ENCODE data around the gene MAP3K9. TPM values are rescaled to one million over a fixed set of nuclear protein-coding genes. Genes with fewer than 3 reads are reported as not detected.
A peak's percentile ranks its signal among the peaks of the same experiment; 100 is the strongest.

The MAP3K9 gene
- total and polyA plus RNA-seq, 5 donors, result 1.4 to 2.5 (median 1.9) TPM

DNA sequence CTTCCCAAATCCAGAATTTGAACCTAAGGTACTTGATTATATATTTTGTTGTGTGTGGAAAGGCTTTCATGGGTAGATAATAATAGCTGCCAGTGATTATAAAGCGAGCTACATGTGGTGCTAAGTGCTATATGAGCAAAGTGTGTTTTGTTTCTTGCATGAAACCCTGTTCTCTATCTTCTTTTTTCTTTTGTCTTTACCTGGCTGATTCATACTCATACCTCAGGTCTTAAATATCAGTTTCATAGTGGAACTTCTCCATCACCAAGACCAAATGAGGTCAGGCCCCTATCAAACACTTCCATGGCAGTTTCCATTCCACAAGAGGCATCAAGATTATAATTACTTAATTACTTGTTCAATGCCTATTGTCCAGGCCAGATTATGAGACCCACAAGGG, 6.9 kb downstream of the MAP3K9 start:
- 83% methylated on average over 1 of the region's 1 CpG for WGBS
- ATAC-seq, result no peak
- no peak for DNase-seq
- no peaks in the 10 kb centered on the region for H3K9me3 ChIP-seq (ENCODE audit: control insufficient read depth, low read length)
- intact Hi-C loops (cut with DNase I), result no loop called here
- H3K27ac ChIP-seq (ENCODE audit: low read length), result no peak overlapping the region
- no peaks in the 10 kb centered on the region for H3K4me1 ChIP-seq (ENCODE audit: control insufficient read depth, insufficient read depth, low read length)
- no peak overlapping the region for H3K4me3 ChIP-seq (ENCODE audit: low read length)
- no peaks in the 10 kb centered on the region for H3K27me3 ChIP-seq (ENCODE audit: control insufficient read depth, insufficient read depth)

GRCh38 chr14:70801836-70802235, 7.5 kb downstream of the MAP3K9 start:
- WGBS, result 74% methylated on average over 5 of the region's 5 CpGs
- intact Hi-C loops (cut with DNase I), result no loop called here
- no peak for ATAC-seq

DNA sequence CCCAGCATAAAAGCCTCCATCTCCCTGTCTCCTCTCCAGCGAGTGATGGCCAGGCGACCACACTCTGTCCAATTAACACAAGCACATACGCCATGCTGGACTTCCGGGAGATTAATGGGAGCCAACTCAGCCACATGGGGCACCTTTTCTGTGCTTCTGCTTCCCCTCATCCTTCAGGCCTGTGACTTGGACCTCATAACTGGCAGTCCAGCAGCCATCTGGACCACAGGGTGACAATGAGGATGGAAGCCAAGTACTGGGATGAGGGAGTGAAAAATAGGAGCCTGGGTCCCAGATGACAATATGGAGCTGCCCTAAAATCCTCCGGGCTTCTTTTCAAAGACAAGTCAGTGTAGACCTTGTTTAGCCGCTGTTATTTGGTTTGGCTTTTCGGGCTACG, 12.8 kb downstream of the MAP3K9 start:
- DNase-seq, result no peak

More at GRCh38 chr14:70801836-70802235, 7.5 kb downstream of the MAP3K9 start:
- H3K9me3 ChIP-seq (ENCODE audit: control insufficient read depth, low read length), result no peaks in the 10 kb centered on the region
- no peaks in the 10 kb centered on the region for H3K27me3 ChIP-seq (ENCODE audit: control insufficient read depth, insufficient read depth)
- DNase-seq, result no peak
- H3K4me1 ChIP-seq (ENCODE audit: control insufficient read depth, insufficient read depth, low read length), result no peaks in the 10 kb centered on the region
- no peak overlapping the region for H3K4me3 ChIP-seq (ENCODE audit: low read length)
- no peak overlapping the region for H3K27ac ChIP-seq (ENCODE audit: low read length)

DNA sequence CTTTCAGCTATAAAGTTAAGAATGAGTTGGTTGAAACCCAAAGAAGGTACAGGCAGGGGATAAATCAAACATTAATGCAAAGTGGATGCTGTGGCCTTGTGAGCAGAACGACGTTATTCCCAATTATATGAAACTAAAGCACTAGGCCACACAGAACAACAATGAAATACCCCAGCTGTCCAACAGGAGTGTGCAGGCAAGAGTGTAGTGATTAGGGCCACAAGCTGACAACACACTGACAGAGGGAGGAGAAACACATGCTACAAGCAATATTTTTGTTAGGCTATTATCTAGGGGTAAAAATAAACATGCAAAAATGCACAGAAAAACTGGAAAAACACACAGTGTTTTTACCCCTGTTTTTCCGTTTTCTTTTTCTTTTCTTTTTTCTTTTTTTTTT, 15.0 kb downstream of the MAP3K9 start:
- no peak overlapping the region for H3K27ac ChIP-seq (ENCODE audit: low read length)

More for the DNA sequence above, 12.8 kb downstream of the MAP3K9 start:
- no peak overlapping the region for H3K27ac ChIP-seq (ENCODE audit: low read length)
- no peaks in the 10 kb centered on the region for H3K4me1 ChIP-seq (ENCODE audit: control insufficient read depth, insufficient read depth, low read length)
- 94% methylated on average over 8 of the region's 8 CpGs for WGBS
- H3K9me3 ChIP-seq (ENCODE audit: control insufficient read depth, low read length), result no peaks in the 10 kb centered on the region
- intact Hi-C loops (cut with DNase I), result no loop called here
- no peak overlapping the region for H3K4me3 ChIP-seq (ENCODE audit: low read length)
- no peaks in the 10 kb centered on the region for H3K27me3 ChIP-seq (ENCODE audit: control insufficient read depth, insufficient read depth)
- no peak for ATAC-seq

GRCh38 chr14:70793637-70794036, 15.7 kb downstream of the MAP3K9 start:
- whole genome bisulfite sequencing, result 76% methylated on average over 3 of the region's 3 CpGs
- intact Hi-C loops (cut with DNase I), result no loop called here
- no peaks in the 10 kb centered on the region for H3K27me3 ChIP-seq (ENCODE audit: control insufficient read depth, insufficient read depth)
- no peak overlapping the region for H3K4me3 ChIP-seq (ENCODE audit: low read length)
- H3K9me3 ChIP-seq (ENCODE audit: control insufficient read depth, low read length), result no peaks in the 10 kb centered on the region
- ATAC-seq (no peak), DNase-seq (no peak)
- no peak overlapping the region for H3K27ac ChIP-seq (ENCODE audit: low read length)
- H3K4me1 ChIP-seq (ENCODE audit: control insufficient read depth, insufficient read depth, low read length), result no peaks in the 10 kb centered on the region

More for the DNA sequence above, 15.0 kb downstream of the MAP3K9 start:
- H3K4me1 ChIP-seq (ENCODE audit: control insufficient read depth, insufficient read depth, low read length), result no peaks in the 10 kb centered on the region
- no peaks in the 10 kb centered on the region for H3K27me3 ChIP-seq (ENCODE audit: control insufficient read depth, insufficient read depth)
- 56% methylated on average over 3 of the region's 3 CpGs for whole genome bisulfite sequencing
- intact Hi-C loops (cut with DNase I), result no loop called here
- ATAC-seq (no peak), DNase-seq (no peak)
- H3K4me3 ChIP-seq (ENCODE audit: low read length), result no peak overlapping the region
- H3K9me3 ChIP-seq (ENCODE audit: control insufficient read depth, low read length), result no peaks in the 10 kb centered on the region

DNA sequence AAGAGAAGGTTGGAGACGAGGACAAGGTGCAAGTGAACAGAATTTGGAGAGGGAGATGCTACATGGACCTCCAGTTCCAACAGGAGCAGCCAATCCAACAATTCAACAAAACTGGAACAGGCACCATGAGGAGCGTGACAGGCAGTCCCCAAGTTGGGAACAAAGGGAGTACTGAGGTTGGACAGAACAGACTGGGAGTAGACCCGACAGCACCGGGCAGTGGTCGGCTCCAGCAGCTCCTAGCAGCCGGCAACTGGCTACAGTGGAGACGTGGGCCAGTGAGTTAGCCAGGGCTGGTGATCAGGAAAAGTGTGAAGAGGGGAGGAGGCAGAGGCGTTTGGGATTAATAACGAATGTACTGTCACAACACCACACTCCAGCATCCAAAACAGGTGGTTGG, 16.4 kb downstream of the MAP3K9 start:
- ATAC-seq, result no peak
- intact Hi-C loops (cut with DNase I), result no loop called here
- Histone ChIP-seq H3K27me3 (ENCODE audit: control insufficient read depth, insufficient read depth) (no peaks in the 10 kb centered on the region), H3K27ac (ENCODE audit: low read length) (no peak overlapping the region), H3K9me3 (ENCODE audit: control insufficient read depth, low read length) (no peaks in the 10 kb centered on the region), H3K4me3 (ENCODE audit: low read length) (no peak overlapping the region), H3K4me1 (ENCODE audit: control insufficient read depth, insufficient read depth, low read length) (no peaks in the 10 kb centered on the region)
- DNase-seq, result no peak
- 74% methylated on average over 9 of the region's 9 CpGs for WGBS

- intact Hi-C loops (cut with DNase I), result no loop called here
- Histone ChIP-seq H3K27me3 (ENCODE audit: control insufficient read depth, insufficient read depth) (no peaks in the 10 kb centered on the region), H3K9me3 (ENCODE audit: control insufficient read depth, low read length) (no peaks in the 10 kb centered on the region), H3K27ac (ENCODE audit: low read length) (no peak overlapping the region), H3K4me1 (ENCODE audit: control insufficient read depth, insufficient read depth, low read length) (no peaks in the 10 kb centered on the region), H3K4me3 (ENCODE audit: low read length) (no peak overlapping the region)
- WGBS, result 80% methylated on average over 7 of the region's 7 CpGs
- DNase-seq (no peak), ATAC-seq (no peak)
Observed at GRCh38 chr14:70791971-70792370, 17.3 kb downstream of the MAP3K9 start.

DNA sequence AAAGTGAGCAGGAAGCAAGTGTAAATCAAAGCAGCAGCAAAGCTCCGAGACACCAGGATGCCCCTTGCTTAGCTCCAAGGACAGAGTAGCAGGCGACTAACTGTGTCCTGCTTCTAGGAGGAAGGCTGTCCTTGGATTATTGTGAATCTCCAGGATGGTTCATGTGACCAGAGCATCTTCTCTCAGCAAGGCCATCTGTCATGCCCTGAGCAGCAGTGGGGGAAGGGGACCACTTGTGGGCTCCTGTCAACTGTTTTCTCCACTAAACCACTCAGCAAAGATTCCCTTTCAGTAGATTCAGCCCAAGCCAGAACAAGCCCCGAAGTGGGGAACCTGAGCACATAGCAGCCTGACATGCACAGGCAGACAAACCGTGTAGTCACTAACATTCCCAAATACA, 19.4 kb downstream of the MAP3K9 start:
- DNase-seq, result no peak
- H3K4me3 ChIP-seq (ENCODE audit: low read length), result no peak overlapping the region
- intact Hi-C loops (cut with DNase I), result no loop called here
- ATAC-seq, result no peak
- 80% methylated on average over 4 of the region's 4 CpGs for WGBS
- H3K9me3 ChIP-seq (ENCODE audit: control insufficient read depth, low read length), result no peaks in the 10 kb centered on the region
- no peaks in the 10 kb centered on the region for H3K4me1 ChIP-seq (ENCODE audit: control insufficient read depth, insufficient read depth, low read length)
- H3K27me3 ChIP-seq (ENCODE audit: control insufficient read depth, insufficient read depth), result no peaks in the 10 kb centered on the region
- H3K27ac ChIP-seq (ENCODE audit: low read length), result no peak overlapping the region

DNA sequence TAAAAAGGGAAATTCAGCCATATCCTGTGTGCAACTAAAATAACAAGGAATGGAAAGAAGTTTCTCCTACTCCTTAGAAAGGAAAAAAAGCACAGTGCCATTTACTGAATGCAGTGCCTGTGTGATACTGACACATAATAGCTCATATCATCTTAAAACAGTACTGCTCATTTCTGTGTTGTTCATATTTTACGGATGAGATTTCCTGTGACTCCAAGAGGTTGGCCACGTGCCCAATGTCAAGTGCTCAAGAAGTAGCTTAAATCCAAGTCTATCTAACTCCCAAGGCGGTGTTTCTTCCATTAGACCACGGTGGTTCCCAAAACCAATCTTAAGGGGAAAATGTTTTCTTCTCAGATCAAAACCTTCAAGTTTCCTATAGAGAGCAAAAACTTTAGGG, 20.0 kb downstream of the MAP3K9 start:
- 28% methylated on average over 4 of the region's 4 CpGs for WGBS
- DNase-seq, result peak in 1 of 3 donors; percentile 73
- Histone ChIP-seq H3K27me3 (ENCODE audit: control insufficient read depth, insufficient read depth) (no peaks in the 10 kb centered on the region), H3K9me3 (ENCODE audit: control insufficient read depth, low read length) (no peaks in the 10 kb centered on the region), H3K4me1 (ENCODE audit: control insufficient read depth, insufficient read depth, low read length) (no peaks in the 10 kb centered on the region), H3K4me3 (ENCODE audit: low read length) (no peak overlapping the region), H3K27ac (ENCODE audit: low read length) (no peak overlapping the region)
- intact Hi-C loops (cut with DNase I), result no loop called here
- ATAC-seq, result peak in 1 of 2 donors; percentile 17

DNA sequence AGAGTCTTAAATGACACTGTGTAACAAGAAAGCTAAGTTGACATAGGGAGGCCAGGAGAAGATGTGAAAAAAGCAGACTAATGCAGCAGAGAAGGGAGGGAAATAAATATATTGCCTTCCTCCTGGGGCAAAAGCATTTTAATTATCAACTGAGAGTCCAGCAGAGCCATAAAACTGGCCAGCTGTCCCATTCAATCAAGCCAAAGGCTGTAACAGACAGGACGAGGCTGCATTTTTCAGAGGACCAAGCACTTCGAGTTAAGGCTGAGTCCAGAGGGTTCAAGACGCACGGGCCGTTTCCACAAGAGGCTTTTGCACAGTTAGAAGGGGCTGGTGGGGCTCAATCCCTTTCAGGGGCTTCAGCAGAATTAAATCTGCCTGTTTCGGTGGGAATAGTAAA, 20.4 kb downstream of the MAP3K9 start:
- DNase-seq (no peak), ATAC-seq (no peak)
- intact Hi-C loops (cut with DNase I), result no loop called here
- H3K9me3 ChIP-seq (ENCODE audit: control insufficient read depth, low read length), result no peaks in the 10 kb centered on the region
- H3K4me1 ChIP-seq (ENCODE audit: control insufficient read depth, insufficient read depth, low read length), result no peaks in the 10 kb centered on the region
- WGBS, result 47% methylated on average over 6 of the region's 6 CpGs
- H3K27me3 ChIP-seq (ENCODE audit: control insufficient read depth, insufficient read depth), result no peaks in the 10 kb centered on the region
- no peak overlapping the region for H3K27ac ChIP-seq (ENCODE audit: low read length)
- H3K4me3 ChIP-seq (ENCODE audit: low read length), result no peak overlapping the region

- Histone ChIP-seq H3K4me1 (ENCODE audit: control insufficient read depth, insufficient read depth, low read length) (no peaks in the 10 kb centered on the region), H3K4me3 (ENCODE audit: low read length) (no peak overlapping the region), H3K27ac (ENCODE audit: low read length) (no peak overlapping the region), H3K9me3 (ENCODE audit: control insufficient read depth, low read length) (no peaks in the 10 kb centered on the region), H3K27me3 (ENCODE audit: control insufficient read depth, insufficient read depth) (no peaks in the 10 kb centered on the region)
- DNase-seq (no peak), ATAC-seq (no peak)
- WGBS, result 94% methylated on average over 9 of the region's 9 CpGs
- intact Hi-C loops (cut with DNase I), result no loop called here
Observed at GRCh38 chr14:70785556-70785955, 23.8 kb downstream of the MAP3K9 start.

DNA sequence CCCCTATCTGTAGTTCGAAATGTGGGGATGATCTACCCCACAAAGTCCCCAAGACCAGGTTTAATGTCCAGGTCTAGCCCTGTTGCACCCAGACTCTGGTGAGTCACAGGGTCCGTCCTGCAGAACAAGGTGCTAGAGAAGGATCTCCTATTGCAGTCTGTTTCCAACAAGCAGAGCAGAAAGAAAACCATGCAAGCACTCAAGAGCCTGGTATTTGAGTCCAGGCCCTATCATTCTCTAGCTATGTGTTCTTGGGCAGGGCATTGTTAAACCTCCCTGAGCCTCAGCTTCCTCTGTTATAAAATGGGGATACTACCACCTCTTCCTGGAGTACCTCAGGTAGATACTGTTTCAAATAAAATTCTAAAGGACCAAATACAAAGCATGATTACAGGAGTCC, 24.4 kb downstream of the MAP3K9 start:
- 82% methylated on average over 2 of the region's 2 CpGs for WGBS
- Histone ChIP-seq H3K9me3 (ENCODE audit: control insufficient read depth, low read length) (no peaks in the 10 kb centered on the region), H3K27me3 (ENCODE audit: control insufficient read depth, insufficient read depth) (no peaks in the 10 kb centered on the region), H3K27ac (ENCODE audit: low read length) (no peak overlapping the region), H3K4me3 (ENCODE audit: low read length) (no peak overlapping the region), H3K4me1 (ENCODE audit: control insufficient read depth, insufficient read depth, low read length) (no peaks in the 10 kb centered on the region)
- intact Hi-C loops (cut with DNase I), result no loop called here
- ATAC-seq (no peak), DNase-seq (no peak)
